Heart right ventricle (tissue), 16 donors: ENCODE results near the gene PSG11. TPM values are rescaled to one million over a fixed set of nuclear protein-coding genes. Genes with fewer than 3 reads are reported as not detected.
"Not testable (repeated sequence)": the region's sequence is repeated elsewhere in the genome, so short reads cannot be mapped to it uniquely, and the experiment has no call there.

Experiments
- ATAC-seq, 8 donors: fragments of 200-7000 bp; cut with Tn5 transposase; one replicate each; pipeline ENCODE4 v1.9.1; 2020; ENCODE audit warnings: mild to moderate bottlenecking in 8 of 8, moderate library complexity in 8 of 8, moderate number of reproducible peaks in 1 of 8
- DNase-seq, 2 donors: peaks; one replicate each; pipeline ENCODE4 v3.0.0-alpha.2; 2020
- H3K27ac ChIP-seq, 10 donors: fragments of 200-600 bp; sonication (generic) in 2 of 10; one replicate each; pipeline versions ENCODE4 v1.5.0 to v1.8.0; 2020 to 2022; ENCODE audit warnings: mild to moderate bottlenecking in 3 of 10
- H3K27me3 ChIP-seq, 7 donors: fragments of 200-600 bp; one replicate each; pipeline ENCODE4 v1.8.0; 2021 to 2022; ENCODE audit warnings: mild to moderate bottlenecking in 2 of 7
- H3K36me3 ChIP-seq, 9 donors: fragments of 200-600 bp; sonication (generic) in 1 of 9; one replicate each; pipeline versions ENCODE4 v1.5.0 to v1.8.0; 2020 to 2022; ENCODE audit warnings: mild to moderate bottlenecking in 2 of 9
- H3K4me1 ChIP-seq, 9 donors: fragments of 200-600 bp; sonication (generic) in 1 of 9; one replicate each; pipeline versions ENCODE4 v1.5.0 to v1.8.0; 2020 to 2022; ENCODE audit warnings: mild to moderate bottlenecking in 4 of 9
- H3K4me3 ChIP-seq, 10 donors: fragments of 200-600 bp; sonication (generic) in 2 of 10; one replicate each; pipeline versions ENCODE4 v1.5.0 to v1.8.0; 2020 to 2022; ENCODE audit warnings: mild to moderate bottlenecking in 7 of 10, moderate library complexity in 2 of 10
- H3K9me3 ChIP-seq, 11 donors: fragments of 200-600 bp in 10 of 11; sonication (generic) in 2 of 11; one replicate each; pipeline versions ENCODE4 v1.5.0 to v1.8.0; 2013 to 2022; ENCODE audit warnings: mild to moderate bottlenecking in 2 of 11, control low read depth in 1 of 11, moderate library complexity in 1 of 11
- CTCF ChIP-seq, 9 donors: fragments of 200-600 bp; sonication (generic) in 2 of 9; IDR thresholded peaks; one replicate each; pipeline versions ENCODE4 v1.5.0 to v1.8.0; 2021 to 2022; ENCODE audit warnings: antibody characterized with exemption in 9 of 9, mild to moderate bottlenecking in 5 of 9, moderate library complexity in 1 of 9
- WGBS, 2 donors: extraction: QIAGEN DNeasy Blood & Tissue Kit; methylation state at CpG; one replicate each; pipeline ENCODE4 v1.1.7; 2013; ENCODE audit warnings: inconsistent platforms in 1 of 2; 5-methylcytosine and 5-hydroxymethylcytosine counted together
- intact Hi-C, 10 donors: fragments of 100-400 bp; cut with DNase I; formaldehyde crosslinking; loops; one replicate each; pipeline versions ENCODE4 v1.11.1 to v1.14.2; 2022
- polyA plus RNA-seq, 2 donors: library from polyadenylated mRNA; stranded (reverse); fragments of 200-250 nt; gene quantifications; one replicate each; pipeline ENCODE4 v1.2.3, GENCODE V29; 2013
- total RNA-seq, 10 donors: library from RNA; stranded (reverse); fragmentation: NEBNext Ultra II Directional in 3 of 10; extraction: Animal tissue kit (Norgen Biotek cat#: 25700) in 3 of 10; gene quantifications; one replicate each; pipeline versions ENCODE4 v1.2.1 to v1.2.4, GENCODE V29; 2021 to 2023
- donor health status: Arrhythmogenic right ventricular cardiomyopathy.
- donor health status: ischemic (EF 13 %, LVEDD 7.1; RV severe dilation, severe dysfunction).
- donor health status: healthy with polysubstance abuse.
- donor health status: DM: no; HTN: yes; CAD: no.
- donor health status: DM: no; HTN: no; CAD: no.
- donor health status: ischemic (EF 25% LVEDD 6.9; RV normal size, moderate dysfunction).
- donor health status: ischemic (EF 25% LVEDD 5.7; RV mildly dilated, moderate dysfunction).
- donor health status: healthy.
- donor health status: DM: yes; HTN: yes; CAD: no.
- donor health status: Ischemic cardiomyopathy.
- donor health status: ischemic (EF 35%, LVEDD 5.7; RV mildly dilated, moderate dysfunction).
- donor health status: nonischemic (EF 11% LVEDD 7.7; RV severe dilation, severe dysfunction).
- donor health status: DM: yes; HTN: yes; CAD: no.
- donor health status: PGD.
- donor health status: ischemic (EF 29% LVEDD 5.4; RV normal size, mild dysfunction).
- donor health status: nonischemic (EF 23%, LVEDD 6.1; RV moderate dilation, normal function).

The PSG11 gene
- total and polyA plus RNA-seq, 12 donors = not detected

- H3K4me1 ChIP-seq, ATAC-seq, intact Hi-C loops, H3K27ac ChIP-seq, H3K4me3 ChIP-seq, H3K9me3 ChIP-seq, H3K27me3 ChIP-seq, H3K36me3 ChIP-seq: not testable (repeated sequence)
- TF ChIP-seq CTCF (IDR thresholded peaks at IDR 0.05) = peak in 6 of 9 donors; percentile 20 to 36 (median 28)
- 27 to 37% methylated on average over 2 of the region's 2 CpGs for WGBS, 2 donors
- DNase-seq = peak in 1 of 2 donors; percentile 7
These were observed 5.4 kb upstream of the PSG11 start for GRCh38 chr19:43031645-43032044.

- ATAC-seq (no peak), DNase-seq (no peak)
- Histone ChIP-seq H3K36me3 (no peaks in the 10 kb centered on the region), H3K4me1 (no peaks in the 10 kb centered on the region), H3K27ac (no peak overlapping the region), H3K9me3 (no peaks in the 10 kb centered on the region), H3K4me3 (no peak overlapping the region), H3K27me3 (no peaks in the 10 kb centered on the region)
- WGBS, 2 donors = 73 to 83% methylated on average over 4 of the region's 4 CpGs
- no peak for TF ChIP-seq CTCF (IDR thresholded peaks at IDR 0.05)
- intact Hi-C loops = no loop called here
These were observed 2.6 kb upstream of the PSG11 start for GRCh38 chr19:43028866-43029265.

GRCh38 chr19:43027985-43028384, 1.7 kb upstream of the PSG11 start:
- H3K4me3 ChIP-seq, DNase-seq, H3K9me3 ChIP-seq, H3K36me3 ChIP-seq, H3K27me3 ChIP-seq, intact Hi-C loops, H3K27ac ChIP-seq, H3K4me1 ChIP-seq, ATAC-seq: not testable (repeated sequence)
- 46 to 47% methylated on average over 10 of the region's 10 CpGs for whole genome bisulfite sequencing, 2 donors
- peak in 1 of 9 donors; percentile 14 for TF ChIP-seq CTCF (IDR thresholded peaks at IDR 0.05)

DNA sequence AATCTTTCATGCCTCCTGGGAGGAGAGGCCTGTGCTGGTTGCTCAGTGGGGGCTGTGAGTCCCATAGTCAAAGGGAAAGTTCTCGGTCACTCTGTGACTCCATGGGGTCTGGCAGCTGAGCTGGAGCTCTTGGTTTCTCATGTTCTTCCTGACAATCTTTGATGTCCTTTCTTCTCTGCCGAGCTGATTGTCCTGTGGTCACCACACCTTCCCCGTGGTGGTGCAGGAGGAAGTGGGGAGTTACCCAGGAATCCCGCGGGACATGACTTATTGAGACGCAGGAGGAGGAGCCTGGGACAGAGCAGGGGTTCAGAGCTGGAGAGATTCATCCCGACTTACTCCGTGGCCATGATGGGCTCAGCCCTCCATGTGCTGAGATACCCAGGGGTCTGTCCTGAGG, 792 bp upstream of the PSG11 start:
- intact Hi-C loops, H3K27ac ChIP-seq, H3K4me3 ChIP-seq, ATAC-seq, H3K27me3 ChIP-seq, H3K9me3 ChIP-seq, DNase-seq, H3K36me3 ChIP-seq, H3K4me1 ChIP-seq: not testable (repeated sequence)
- 77 to 80% methylated on average over 8 of the region's 8 CpGs for WGBS, 2 donors

GRCh38 chr19:43022098-43022497, 4.2 kb downstream of the PSG11 start:
- 60 to 66% methylated on average over 4 of the region's 4 CpGs for WGBS, 2 donors
- intact Hi-C loops, H3K27me3 ChIP-seq, H3K36me3 ChIP-seq, H3K4me3 ChIP-seq, H3K4me1 ChIP-seq, ATAC-seq, H3K9me3 ChIP-seq, DNase-seq: not testable (repeated sequence)
- peak overlapping the region in 2 of 10 donors; percentile 31 to 47 for H3K27ac ChIP-seq

GRCh38 chr19:43021629-43022028, 4.6 kb downstream of the PSG11 start:
- DNase-seq (peak in 1 of 2 donors; percentile 18), ATAC-seq (peak in 2 of 8 donors; percentile 41 to 56)
- peak overlapping the region in 2 of 10 donors; percentile 31 to 47 for H3K27ac ChIP-seq

More at GRCh38 chr19:43021629-43022028, 4.6 kb downstream of the PSG11 start:
- H3K27me3 ChIP-seq, H3K36me3 ChIP-seq, H3K9me3 ChIP-seq, intact Hi-C loops, H3K4me1 ChIP-seq, H3K4me3 ChIP-seq: not testable (repeated sequence)
- 56 to 63% methylated on average over 4 of the region's 4 CpGs for WGBS, 2 donors
